BLaER1 (cell line): ENCODE data around the gene DYNLT3.
A peak's percentile ranks its signal among the peaks of the same experiment; 100 is the strongest.

Experiments used
- H3K27ac ChIP-seq: shearing (Covaris generic); formaldehyde crosslinking; 2 replicates; pipeline ENCODE4 v1.8.1; 2022
- H3K27me3 ChIP-seq: shearing (Covaris generic); formaldehyde crosslinking; 2 replicates; pipeline ENCODE4 v1.8.1; 2022
- H3K36me3 ChIP-seq: shearing (Covaris generic); formaldehyde crosslinking; 2 replicates; pipeline ENCODE4 v1.8.1; 2022
- H3K4me1 ChIP-seq: shearing (Covaris generic); formaldehyde crosslinking; 2 replicates; pipeline ENCODE4 v1.8.1; 2022
- H3K4me2 ChIP-seq: shearing (Covaris generic); formaldehyde crosslinking; 2 replicates; pipeline ENCODE4 v1.8.1; 2022
- H3K4me3 ChIP-seq: shearing (Covaris generic); formaldehyde crosslinking; 2 replicates; pipeline ENCODE4 v1.8.1; 2022
- H3K9ac ChIP-seq: shearing (Covaris generic); formaldehyde crosslinking; 2 replicates; pipeline ENCODE4 v1.8.1; 2022
- H3K9me3 ChIP-seq: shearing (Covaris generic); formaldehyde crosslinking; 2 replicates; pipeline ENCODE4 v1.8.1; 2022
- H4K20me1 ChIP-seq: shearing (Covaris generic); formaldehyde crosslinking; 2 replicates; pipeline ENCODE4 v1.8.1; 2022
- Cebpa-rat ChIP-seq: shearing (Covaris generic); IDR thresholded peaks from 2 replicates; pipeline ENCODE4 v1.8.1; 2022

Gene DYNLT3

GRCh38 chrX:37846934-37847732 lies at the start of gene DYNLT3:
TSS of gene DYNLT3 (minus strand) at chrX:37847571. CDS start at chrX:37847510, 61 bp downstream.
- peak within 1 kb of the TSS; percentile 13; the same call in 1 of the 2 replicates for H3K27ac ChIP-seq
- H3K36me3 ChIP-seq = no peaks in the 10 kb centered on the region
- H3K27me3 ChIP-seq = peaks cover 6% of the 10 kb centered on the region; the same call in 1 of the 2 replicates
- no peak for TF ChIP-seq Cebpa-rat
- no peaks in the 10 kb centered on the region for H4K20me1 ChIP-seq
- H3K4me3 ChIP-seq = peak within 1 kb of the TSS; percentile 71
- H3K4me1 ChIP-seq = peaks cover 9% of the 10 kb centered on the region; the same call in 1 of the 2 replicates
- peaks cover 13% of the 10 kb centered on the region; the same call in 1 of the 2 replicates for H3K9me3 ChIP-seq
- peak within 1 kb of the TSS; percentile 61 for H3K4me2 ChIP-seq
- H3K9ac ChIP-seq = peak within 1 kb of the TSS; percentile 66

GRCh38 chrX:37896511-37896890 lies 49.1 kb upstream of the DYNLT3 start:
- Histone ChIP-seq H3K4me2 (no peak overlapping the region), H3K9me3 (no peaks in the 10 kb centered on the region), H3K27ac (no peak overlapping the region), H4K20me1 (no peaks in the 10 kb centered on the region), H3K36me3 (no peaks in the 10 kb centered on the region), H3K4me3 (no peak overlapping the region), H3K4me1 (no peaks in the 10 kb centered on the region), H3K27me3 (no peaks in the 10 kb centered on the region), H3K9ac (no peak overlapping the region)
- no peak for TF ChIP-seq Cebpa-rat

GRCh38 chrX:37895795-37896510 lies 48.6 kb upstream of the DYNLT3 start:
- no peak overlapping the region for H3K27ac ChIP-seq
- H3K27me3 ChIP-seq = no peaks in the 10 kb centered on the region
- no peak overlapping the region for H3K9ac ChIP-seq
- H3K9me3 ChIP-seq = no peaks in the 10 kb centered on the region
- H4K20me1 ChIP-seq = no peaks in the 10 kb centered on the region
- no peak overlapping the region for H3K4me3 ChIP-seq
- TF ChIP-seq Cebpa-rat = no peak
- no peak overlapping the region for H3K4me2 ChIP-seq
- no peaks in the 10 kb centered on the region for H3K36me3 ChIP-seq
- H3K4me1 ChIP-seq = no peaks in the 10 kb centered on the region

- no peak overlapping the region for H3K4me2 ChIP-seq
- no peak for TF ChIP-seq Cebpa-rat
- H3K9ac ChIP-seq = no peak overlapping the region
- H3K27ac ChIP-seq = no peak overlapping the region
- H3K27me3 ChIP-seq = no peaks in the 10 kb centered on the region
- H4K20me1 ChIP-seq = no peaks in the 10 kb centered on the region
- H3K36me3 ChIP-seq = no peaks in the 10 kb centered on the region
- no peaks in the 10 kb centered on the region for H3K9me3 ChIP-seq
- H3K4me3 ChIP-seq = no peak overlapping the region
- H3K4me1 ChIP-seq = no peaks in the 10 kb centered on the region
These were observed 47.4 kb upstream of the DYNLT3 start for GRCh38 chrX:37894725-37895124.

GRCh38 chrX:37888010-37888409 lies 40.6 kb upstream of the DYNLT3 start:
- no peak for TF ChIP-seq Cebpa-rat

GRCh38 chrX:37887347-37887746 lies 40.0 kb upstream of the DYNLT3 start:
- Histone ChIP-seq H4K20me1 (no peaks in the 10 kb centered on the region), H3K9ac (no peak overlapping the region), H3K4me3 (no peak overlapping the region), H3K4me1 (no peaks in the 10 kb centered on the region), H3K36me3 (no peaks in the 10 kb centered on the region), H3K4me2 (no peak overlapping the region), H3K27me3 (no peaks in the 10 kb centered on the region), H3K9me3 (no peaks in the 10 kb centered on the region), H3K27ac (no peak overlapping the region)
- no peak for TF ChIP-seq Cebpa-rat

More at GRCh38 chrX:37888010-37888409, 40.6 kb upstream of the DYNLT3 start:
- Histone ChIP-seq H3K4me3 (no peak overlapping the region), H3K4me2 (no peak overlapping the region), H3K9ac (no peak overlapping the region), H3K27me3 (no peaks in the 10 kb centered on the region), H4K20me1 (no peaks in the 10 kb centered on the region), H3K27ac (no peak overlapping the region), H3K36me3 (no peaks in the 10 kb centered on the region), H3K4me1 (no peaks in the 10 kb centered on the region), H3K9me3 (no peaks in the 10 kb centered on the region)

- Histone ChIP-seq H3K9me3 (no peaks in the 10 kb centered on the region), H4K20me1 (no peaks in the 10 kb centered on the region), H3K4me3 (no peak overlapping the region), H3K36me3 (no peaks in the 10 kb centered on the region), H3K27ac (no peak overlapping the region), H3K4me1 (no peaks in the 10 kb centered on the region), H3K4me2 (no peak overlapping the region), H3K27me3 (no peaks in the 10 kb centered on the region), H3K9ac (no peak overlapping the region)
- TF ChIP-seq Cebpa-rat = no peak
These were observed 35.8 kb upstream of the DYNLT3 start for GRCh38 chrX:37883196-37883595.

GRCh38 chrX:37879692-37880091 lies 32.3 kb upstream of the DYNLT3 start:
- TF ChIP-seq Cebpa-rat = no peak
- Histone ChIP-seq H3K36me3 (no peaks in the 10 kb centered on the region), H3K9me3 (no peaks in the 10 kb centered on the region), H3K4me3 (no peak overlapping the region), H3K27ac (no peak overlapping the region), H4K20me1 (no peaks in the 10 kb centered on the region), H3K4me1 (no peaks in the 10 kb centered on the region), H3K9ac (no peak overlapping the region), H3K27me3 (no peaks in the 10 kb centered on the region), H3K4me2 (no peak overlapping the region)

- Histone ChIP-seq H3K9ac (no peak overlapping the region), H3K27ac (no peak overlapping the region), H3K4me3 (no peak overlapping the region), H3K27me3 (no peaks in the 10 kb centered on the region), H3K9me3 (no peaks in the 10 kb centered on the region), H3K4me1 (no peaks in the 10 kb centered on the region), H3K4me2 (no peak overlapping the region), H3K36me3 (no peaks in the 10 kb centered on the region), H4K20me1 (no peaks in the 10 kb centered on the region)
- TF ChIP-seq Cebpa-rat = no peak
These were observed 29.3 kb upstream of the DYNLT3 start for GRCh38 chrX:37876716-37877115.

GRCh38 chrX:37875675-37876074 lies 28.3 kb upstream of the DYNLT3 start:
- Histone ChIP-seq H3K27ac (no peak overlapping the region), H3K4me2 (no peak overlapping the region), H3K36me3 (no peaks in the 10 kb centered on the region), H3K9ac (no peak overlapping the region), H4K20me1 (no peaks in the 10 kb centered on the region), H3K9me3 (no peaks in the 10 kb centered on the region), H3K4me1 (no peaks in the 10 kb centered on the region), H3K4me3 (no peak overlapping the region), H3K27me3 (no peaks in the 10 kb centered on the region)
- TF ChIP-seq Cebpa-rat = no peak
